Mammary epithelial cell (primary cell): ENCODE measurements around the gene PGBD5.

Experiments used
- CTCF ChIP-seq, 2 donors: IDR thresholded peaks in 1 of 2; conservative IDR thresholded peaks in 1 of 2; 2 replicates each; pipeline ENCODE4 v1.5.1; 2011 to 2012; ENCODE audit warnings: inconsistent platforms in 2 of 2, low read length in 2 of 2, mild to moderate bottlenecking in 2 of 2, control low read depth in 1 of 2, low read depth in 1 of 2; ENCODE audit not compliant: insufficient read depth in 1 of 2; ENCODE audit errors: extremely low read depth in 1 of 2
- EZH2 ChIP-seq: IDR thresholded peaks from 2 replicates; pipeline ENCODE4 v1.6.1; 2012; ENCODE audit warnings: low read length, inconsistent platforms, borderline replicate concordance

GRCh38 chr1:230326971-230327891, 98.9 kb downstream of the PGBD5 start:
- TF ChIP-seq CTCF (conservative IDR thresholded peaks at IDR 0.05 in 1 of 2, IDR thresholded peaks at IDR 0.05 in 1 of 2; ENCODE audit: extremely low read depth in 1 of 2, insufficient read depth in 1 of 2, low read depth in 1 of 2, low read length in 2 of 2), result no peak
- TF ChIP-seq EZH2, result no peak
